Activated CD8-positive, alpha-beta memory T cell treated with anti-CD3 and anti-CD28 coated beads, Interleukin-2, amount 50 U/mL, for 1 hour (primary cell): ENCODE measurements around the gene MINPP1.

ENCODE experiments used
- DNase-seq: peaks from one replicate; pipeline ENCODE4 v3.0.0-alpha.2; 2020; ENCODE audit errors: extremely low read depth

Gene MINPP1

DNA sequence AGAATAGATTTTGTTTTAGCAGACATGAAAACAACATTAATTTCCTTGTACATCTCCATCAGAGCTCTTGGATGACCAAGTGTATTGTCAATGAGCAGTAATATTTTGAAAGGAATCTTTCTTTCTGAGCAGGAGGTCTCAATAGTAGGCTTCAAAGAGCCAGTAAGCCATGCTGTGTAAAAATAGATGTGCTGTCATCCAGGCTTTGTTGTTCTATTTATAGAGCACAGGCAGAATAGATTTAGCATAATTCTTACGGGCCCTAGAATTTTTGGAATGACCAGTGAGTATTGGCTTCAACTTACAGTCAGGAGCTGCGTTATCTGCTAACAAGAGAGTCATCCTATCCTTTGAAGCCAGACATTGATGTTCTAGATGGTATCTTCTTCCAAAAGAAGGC is 19.0 kb downstream of the MINPP1 start:
- no peak for DNase-seq

DNA sequence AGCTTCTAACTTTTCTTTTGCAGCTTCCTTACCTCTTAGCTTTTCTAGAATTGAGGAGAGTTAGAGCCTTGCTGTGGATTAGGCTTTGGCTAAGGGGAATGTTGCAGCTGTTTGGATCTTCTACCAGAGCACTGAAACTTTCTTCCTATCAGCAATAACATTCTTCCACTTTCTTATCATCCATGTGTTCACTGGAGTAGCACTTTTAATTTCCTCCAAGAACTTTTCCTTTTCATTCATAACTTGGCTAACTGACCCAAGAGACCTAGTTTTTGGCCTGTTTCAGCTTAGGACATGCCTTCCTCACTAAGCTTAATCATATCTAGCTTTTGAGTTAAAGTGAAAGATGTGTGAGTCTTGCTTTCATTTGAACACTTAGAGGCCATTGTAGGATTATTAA is 19.6 kb downstream of the MINPP1 start:
- no peak for DNase-seq

DNA sequence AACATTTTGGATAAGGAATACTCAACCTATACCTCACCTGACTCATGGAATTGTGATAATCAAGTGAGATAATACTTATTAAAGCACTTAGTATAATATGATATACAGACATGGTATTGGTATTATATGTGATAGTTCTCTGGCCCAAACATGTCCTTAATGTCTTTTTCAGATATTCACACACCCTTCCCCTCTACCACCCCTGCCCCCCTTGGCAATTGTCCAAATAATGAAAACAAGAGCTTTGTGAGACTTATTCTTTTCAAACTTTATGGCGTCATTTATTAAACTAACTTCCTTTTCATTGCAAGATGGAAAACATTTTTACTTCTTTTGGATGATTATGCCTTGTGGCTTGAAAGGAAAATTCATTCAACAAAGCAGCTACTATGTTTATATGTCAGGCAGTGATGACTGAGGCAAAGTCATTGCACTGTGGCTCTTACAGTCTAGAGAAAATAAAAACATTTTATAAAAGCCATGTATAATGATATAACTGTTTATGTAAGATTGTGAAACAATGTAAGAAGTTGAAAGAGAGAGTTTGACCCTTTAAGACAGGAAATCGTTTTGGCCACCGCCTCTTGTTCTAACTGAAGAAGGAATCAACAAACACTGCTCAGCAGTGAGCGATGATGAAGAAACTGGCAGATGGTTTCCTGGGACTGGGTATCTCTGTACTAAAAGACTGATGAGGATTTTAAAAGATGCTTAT is 27.4 kb downstream of the MINPP1 start:
- no peak for DNase-seq

DNA sequence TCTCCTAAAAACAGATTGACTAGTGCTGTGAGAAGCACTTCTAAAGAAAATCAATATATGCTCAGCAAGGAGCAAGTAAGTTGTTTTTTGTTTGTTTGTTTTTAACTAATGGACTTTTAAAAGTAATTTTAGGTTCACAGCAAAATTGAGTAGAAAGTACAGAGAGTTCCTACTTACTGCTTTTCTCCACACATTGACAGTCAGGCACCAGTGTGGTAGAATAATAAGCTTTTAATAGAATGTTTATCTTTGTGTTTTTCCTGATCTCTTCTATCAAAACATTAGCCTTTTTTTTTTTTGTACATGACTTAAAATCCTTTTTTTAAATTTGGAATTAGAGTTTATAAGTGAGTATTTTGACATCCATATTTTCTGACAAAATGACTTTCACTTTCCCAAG is 28.0 kb downstream of the MINPP1 start:
- no peak for DNase-seq

DNA sequence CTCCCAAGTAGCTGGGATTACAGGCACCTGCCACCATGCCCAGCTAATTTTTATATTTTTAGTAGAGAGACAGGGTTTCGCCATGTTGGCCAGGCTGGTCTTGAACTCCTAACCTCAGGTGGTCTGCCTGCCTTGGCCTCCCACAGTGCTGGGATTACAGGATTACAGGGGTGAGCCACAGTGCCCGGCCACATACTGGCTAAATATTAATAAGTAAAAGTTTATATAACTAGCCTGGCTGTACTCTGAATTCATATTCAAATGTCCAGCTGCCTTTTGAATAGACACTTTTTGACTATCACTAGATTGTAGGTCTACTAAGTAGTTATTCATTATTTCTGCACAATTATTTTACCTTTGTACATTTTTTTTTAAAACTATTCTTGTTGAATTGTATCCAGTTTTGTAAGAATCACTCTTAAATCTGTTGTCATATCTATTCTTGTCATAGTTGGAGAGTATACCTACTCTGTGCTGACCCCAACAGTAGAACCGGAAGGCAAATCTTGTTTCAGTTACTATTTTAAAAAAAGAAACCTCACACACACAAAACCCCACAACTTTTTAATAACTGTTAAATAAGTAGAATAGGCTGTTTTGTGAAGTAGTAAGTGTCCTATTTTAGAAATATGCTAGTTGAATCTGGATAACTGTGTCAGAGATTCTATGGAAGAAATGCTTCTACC is 29.6 kb downstream of the MINPP1 start:
- DNase-seq, result no peak

DNA sequence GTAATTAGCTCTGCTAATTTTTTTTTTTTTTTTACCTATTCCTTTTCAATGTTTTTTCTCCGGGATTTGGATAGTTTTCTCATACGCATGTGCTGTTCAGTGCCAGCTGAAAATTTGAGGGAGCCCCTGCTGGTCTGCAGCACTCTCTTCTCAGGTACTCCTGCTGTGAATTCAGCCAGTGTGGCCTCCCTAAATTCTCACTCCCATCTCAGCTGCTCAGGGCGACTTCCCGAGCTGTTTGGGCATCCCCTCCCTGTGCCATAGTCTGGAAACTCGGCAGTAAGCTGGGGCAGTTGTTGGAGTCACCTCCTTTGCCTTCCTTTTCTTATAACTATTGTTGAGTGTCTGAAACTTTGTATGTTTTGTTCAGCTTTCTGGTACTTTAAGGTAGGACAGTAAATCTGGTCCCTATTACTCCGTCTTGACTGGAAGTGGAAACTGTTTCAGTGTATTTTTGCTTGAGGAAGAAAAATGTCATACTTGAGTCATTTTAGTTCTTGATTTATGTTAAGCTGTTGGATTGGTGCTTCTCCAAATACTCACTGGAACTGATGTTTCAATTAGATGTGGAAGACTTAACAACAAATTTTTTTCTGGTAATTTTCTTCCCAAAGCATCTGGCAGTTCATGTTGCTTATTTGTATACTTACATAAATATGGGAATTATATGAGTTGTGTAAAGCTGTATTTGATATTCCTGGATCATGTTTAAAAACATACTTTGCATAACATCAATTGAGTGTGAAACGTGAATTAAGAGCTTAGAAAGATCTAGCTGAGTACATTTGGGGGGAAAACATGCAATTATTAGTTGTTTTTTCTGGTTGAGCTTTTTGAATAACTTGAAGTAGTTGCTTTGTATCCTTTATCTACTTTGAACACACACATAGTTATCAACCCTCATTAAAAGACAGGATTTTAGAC is 33.7 kb downstream of the MINPP1 start:
- DNase-seq, result no peak

DNA sequence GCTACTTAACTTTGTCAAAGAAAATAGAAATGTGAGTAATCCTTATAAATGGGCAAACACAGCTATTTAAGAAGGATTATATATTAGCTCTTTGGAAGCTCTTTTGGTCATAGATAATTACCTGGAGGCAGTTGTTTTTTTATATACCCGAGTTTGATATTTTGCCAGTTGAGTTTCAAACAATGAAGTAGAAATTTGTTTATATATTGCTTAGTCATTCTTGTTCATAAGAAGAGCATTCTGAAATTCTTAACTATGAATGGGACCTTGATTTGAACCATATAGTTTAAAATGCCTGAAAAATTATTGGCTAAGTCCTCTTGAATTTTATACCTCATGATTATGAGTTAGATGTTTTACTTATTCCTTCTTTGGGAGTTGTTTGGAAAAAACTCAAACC is 36.4 kb downstream of the MINPP1 start:
- DNase-seq, result no peak

DNA sequence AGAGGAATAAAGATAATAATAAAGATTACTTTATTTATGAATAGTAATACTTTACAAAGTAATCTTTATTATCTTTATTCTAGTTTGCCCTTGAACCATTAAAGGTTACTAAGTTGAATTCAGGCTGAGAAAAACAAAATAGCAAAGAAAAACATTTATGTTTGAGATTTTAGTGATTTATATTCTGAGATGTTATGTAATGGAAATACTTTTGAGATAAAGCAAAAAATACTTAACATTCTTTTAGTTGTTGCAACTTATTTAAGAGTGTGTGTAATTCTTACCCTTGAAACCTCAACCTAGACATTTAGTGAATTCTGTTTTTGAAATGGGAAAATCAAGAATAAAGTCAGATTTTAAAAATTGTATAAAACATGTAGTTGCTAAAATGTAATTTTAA is 40.0 kb downstream of the MINPP1 start:
- DNase-seq, result no peak

DNA sequence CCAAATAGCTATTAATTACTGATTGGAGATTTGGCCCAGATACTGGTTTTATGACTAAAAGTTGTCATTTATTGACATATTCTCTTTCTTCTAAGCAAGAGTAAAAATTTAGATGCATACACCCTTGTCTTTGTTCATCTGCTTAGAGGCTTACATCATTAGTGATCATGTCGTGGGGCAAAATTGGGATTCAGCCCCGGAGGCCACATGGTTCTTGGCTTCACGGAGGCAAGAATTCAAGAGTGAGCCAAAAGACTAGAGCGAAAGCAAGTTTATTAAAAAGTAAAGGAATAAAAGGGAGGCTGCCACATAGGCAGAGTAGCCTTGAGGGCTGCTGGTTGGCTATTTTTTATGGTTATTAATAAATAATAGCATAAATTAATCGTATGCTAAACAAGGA is 41.1 kb downstream of the MINPP1 start:
- DNase-seq, result no peak

DNA sequence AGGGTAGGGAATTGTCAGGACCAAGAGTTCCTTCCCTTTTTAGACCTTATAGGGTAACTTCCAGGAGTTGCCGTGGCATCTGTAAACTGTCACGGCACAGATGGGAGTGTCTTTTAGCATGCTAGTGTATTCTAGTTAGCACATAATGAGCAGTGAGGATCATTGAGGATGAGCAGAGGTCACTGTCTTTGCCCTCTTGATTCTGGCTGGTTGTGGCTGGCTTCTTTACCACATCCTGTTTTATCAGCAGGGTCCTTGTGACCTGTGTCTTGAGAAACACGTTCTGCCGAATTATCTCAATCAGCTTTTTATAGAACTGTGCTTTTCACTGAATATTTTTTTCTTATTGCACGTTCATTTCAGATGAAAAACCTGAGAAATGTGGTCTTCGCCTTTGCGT is 41.5 kb downstream of the MINPP1 start:
- no peak for DNase-seq

DNA sequence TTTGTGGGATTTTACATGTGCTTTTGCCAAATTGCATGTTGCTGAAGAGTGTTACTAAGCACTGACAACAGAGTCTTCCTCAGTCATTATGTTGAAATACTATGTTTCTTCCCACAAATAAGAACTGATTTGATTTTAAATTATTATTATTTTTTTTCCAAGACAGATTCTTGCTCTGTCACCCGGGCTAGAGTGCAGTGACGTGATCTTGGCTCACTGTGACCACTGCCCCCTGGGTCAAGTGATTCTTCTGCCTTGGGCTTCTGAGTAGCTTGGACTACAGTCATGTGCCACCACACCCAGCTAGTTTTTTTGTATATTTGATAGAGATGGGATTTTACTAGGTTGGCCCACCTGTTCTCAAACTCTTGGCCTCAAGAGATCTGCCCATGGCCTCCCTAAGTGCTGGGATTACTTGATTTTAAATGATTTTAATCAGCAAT is 42.3 kb downstream of the MINPP1 start:
- DNase-seq, result no peak

DNA sequence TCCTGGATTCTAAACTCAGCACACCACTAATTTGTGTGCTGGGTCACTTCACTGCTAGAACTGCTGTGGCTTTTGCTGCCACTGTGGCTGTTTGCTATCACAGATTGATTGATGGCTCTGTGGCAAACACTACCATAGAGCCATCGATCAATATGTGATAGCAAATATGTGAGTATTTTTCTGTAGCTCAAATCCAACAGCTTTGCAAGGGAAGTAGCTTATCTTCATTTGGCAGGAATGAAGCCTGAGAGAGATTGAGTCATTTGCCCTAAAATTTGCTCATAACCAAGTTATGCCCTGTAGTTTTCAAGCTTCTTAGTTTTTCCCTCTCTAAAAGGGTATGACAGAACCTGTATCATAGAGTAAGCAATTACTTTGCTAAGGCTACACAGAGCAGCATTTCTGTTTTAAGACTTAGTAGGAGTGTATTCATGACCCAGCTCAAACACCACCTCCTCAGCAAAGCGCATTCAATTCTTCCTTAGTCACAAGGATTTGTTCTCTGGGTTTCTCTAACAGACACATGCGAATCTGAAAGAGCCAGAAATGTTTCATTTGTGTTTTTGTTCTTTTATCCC is 43.1 kb downstream of the MINPP1 start:
- DNase-seq, result no peak

DNA sequence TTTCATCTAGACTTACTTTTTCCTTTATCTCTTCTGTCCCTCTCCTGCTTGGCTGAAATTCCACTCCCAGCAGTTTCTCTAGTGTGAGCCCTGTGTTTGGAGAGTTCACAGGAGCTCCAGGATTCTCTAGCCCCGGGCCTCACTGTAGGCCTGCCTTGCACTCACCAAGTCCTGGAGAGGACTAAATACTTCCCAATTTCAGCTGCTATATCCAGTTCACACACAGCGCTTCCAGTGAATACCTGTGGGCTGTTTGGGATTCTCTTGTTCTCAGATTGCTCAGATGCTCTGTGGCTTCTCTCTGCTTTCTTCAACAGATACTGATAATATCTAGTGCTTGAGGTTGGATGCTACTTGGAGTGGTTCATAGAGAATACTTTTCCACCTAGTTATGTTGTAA is 46.0 kb downstream of the MINPP1 start:
- no peak for DNase-seq

DNA sequence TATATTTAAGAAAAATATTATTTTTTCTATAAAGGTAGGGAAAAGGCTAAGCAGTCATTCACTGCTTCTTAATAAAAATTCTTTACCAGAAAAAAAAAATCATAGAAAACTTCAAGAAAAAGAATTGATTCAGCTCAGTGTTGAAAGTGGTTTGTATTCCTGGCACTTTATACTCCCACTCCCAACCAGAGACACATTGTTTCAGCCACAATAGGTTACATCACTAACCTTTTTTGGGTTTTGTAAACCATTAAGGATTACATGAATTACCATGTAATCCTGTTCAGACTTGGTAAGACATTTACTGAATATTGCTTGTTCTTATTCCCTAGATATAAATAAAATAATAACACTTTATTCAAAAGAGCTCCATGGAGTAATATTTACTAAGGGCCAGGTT is 46.6 kb downstream of the MINPP1 start:
- DNase-seq, result no peak

DNA sequence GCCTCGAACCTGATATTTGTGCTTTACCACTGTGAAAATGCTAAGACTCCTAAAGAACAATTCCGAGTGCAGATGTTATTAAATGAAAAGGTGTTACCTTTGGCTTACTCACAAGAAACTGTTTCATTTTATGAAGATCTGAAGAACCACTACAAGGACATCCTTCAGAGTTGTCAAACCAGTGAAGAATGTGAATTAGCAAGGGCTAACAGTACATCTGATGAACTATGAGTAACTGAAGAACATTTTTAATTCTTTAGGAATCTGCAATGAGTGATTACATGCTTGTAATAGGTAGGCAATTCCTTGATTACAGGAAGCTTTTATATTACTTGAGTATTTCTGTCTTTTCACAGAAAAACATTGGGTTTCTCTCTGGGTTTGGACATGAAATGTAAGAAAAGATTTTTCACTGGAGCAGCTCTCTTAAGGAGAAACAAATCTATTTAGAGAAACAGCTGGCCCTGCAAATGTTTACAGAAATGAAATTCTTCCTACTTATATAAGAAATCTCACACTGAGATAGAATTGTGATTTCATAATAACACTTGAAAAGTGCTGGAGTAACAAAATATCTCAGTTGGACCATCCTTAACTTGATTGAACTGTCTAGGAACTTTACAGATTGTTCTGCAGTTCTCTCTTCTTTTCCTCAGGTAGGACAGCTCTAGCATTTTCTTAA is 47.7 kb downstream of the MINPP1 start:
- DNase-seq, result no peak

DNA sequence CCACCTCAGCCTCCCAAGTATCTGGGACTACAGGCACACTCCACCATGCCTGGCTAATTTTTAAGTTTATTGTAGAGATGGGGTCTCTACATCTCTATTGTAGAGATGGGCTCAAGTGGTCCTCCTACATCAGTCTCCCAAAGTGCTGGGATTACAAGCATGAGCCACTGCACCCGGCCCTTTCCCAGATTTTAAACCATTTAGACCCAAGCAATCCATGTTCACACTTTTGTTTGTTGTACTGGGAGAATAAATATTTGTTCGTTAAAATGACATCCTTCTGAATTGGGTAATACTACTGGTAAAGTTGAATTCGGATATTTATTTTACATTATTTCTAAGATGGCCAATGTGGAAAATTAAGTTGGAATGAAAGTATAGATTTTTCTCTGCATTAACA is 52.7 kb downstream of the MINPP1 start:
- no peak for DNase-seq

DNA sequence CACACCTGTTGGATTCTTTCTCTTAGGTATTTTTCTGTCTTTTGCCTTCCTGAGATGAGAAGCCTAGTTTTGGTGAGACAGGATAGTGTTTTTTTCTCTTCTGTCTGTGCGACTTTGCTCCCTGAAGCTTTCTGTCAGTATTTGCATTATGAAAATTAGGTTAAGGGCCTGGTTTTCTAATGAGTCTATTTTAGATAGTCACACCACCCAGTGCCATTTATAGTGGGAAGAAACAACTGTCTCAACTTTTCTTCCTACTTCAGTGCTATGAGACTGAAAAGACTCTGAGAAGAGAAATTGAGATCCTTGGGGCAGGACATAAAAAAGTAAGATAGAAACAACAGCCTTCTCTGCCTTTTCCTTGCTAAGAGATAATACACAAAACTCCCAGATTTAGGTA is 53.6 kb downstream of the MINPP1 start:
- DNase-seq, result no peak

DNA sequence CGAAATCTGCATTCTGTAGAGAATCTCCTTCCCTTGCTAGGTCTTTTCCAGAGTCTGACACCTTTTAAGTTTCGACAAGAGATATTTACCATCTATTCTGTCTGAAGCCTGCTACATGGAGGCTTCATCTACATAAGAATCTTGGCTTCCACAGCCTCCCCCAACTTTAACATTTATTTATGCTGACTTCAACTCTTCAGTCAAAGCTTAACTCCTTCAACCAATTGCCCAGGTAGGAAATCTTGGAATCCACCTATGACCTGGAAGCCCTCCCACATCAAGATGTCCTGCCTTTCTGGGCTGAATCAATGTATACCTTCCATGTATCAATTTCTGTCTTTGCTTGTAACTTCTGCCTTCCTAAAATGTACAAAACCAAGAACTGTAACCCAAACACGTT is 54.7 kb downstream of the MINPP1 start:
- no peak for DNase-seq

DNA sequence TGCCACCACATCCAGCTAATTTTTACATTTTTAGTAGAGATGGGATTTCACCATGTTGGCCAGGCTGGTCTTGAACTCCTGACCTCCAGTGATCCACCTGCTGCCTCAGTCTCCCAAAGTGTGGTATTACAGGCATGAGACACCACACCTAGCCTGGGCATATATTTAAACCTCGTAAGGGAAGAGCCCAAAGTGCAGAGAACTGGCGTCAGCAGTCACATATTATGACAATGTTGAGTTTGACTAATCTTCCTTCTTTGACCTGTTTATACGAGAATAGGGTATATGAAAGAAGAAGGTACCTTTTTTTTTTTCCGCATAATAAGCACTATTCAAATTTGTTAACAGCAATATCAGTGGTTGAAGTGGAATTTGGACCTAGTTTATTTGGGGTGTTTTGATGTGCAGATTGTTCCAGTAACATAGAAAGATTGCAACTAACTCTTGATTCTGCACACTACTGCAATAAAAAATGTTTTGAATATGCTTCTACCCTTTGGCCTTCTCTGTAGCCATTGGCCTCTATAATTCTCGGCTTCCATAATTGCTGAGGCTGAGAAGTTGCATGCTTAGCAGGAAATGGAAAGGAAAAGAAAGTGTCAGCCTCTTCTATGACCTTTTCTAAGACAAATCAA is 55.9 kb downstream of the MINPP1 start:
- no peak for DNase-seq

DNA sequence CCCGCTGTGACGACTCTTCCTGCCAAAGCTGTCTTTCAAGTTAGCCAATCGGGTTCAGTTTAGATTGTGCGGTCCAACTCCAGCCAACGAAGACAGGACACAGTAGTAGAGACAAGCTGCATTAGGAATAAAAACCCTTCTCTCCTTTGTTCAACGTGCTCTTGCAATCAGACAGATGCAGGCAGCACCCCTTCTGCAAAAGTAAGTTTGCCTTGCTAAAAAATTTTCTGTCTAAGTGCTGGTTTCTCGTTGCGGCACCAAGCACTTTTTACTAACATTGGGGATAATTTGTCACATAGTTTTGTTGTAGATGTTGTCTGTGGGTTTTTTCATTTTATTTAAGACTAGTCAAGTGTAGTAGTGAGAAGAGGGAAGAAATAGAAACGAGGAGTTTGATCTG is 58.1 kb downstream of the MINPP1 start:
- no peak for DNase-seq

DNA sequence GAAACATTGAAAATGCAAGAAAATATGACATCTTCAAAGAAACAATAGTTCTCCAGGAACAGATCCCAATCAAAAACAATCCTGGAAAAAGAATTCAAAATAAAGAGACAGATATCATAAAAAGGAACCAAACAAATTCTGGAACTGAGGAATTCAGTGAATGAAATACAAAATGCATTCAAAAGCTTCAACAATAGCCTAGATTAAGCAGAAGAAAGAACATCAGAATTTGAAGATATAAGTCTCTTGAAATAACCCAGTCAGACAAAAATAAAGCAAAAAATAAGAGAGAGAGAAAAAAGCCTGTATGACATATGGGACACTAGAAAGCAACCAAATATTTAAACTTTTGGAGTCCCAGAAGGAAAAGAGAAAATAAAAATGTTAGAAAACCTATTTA is 60.3 kb downstream of the MINPP1 start:
- DNase-seq, result no peak
